Testis (tissue), 3 donors: ENCODE results near the gene PDGFC. TPM values are rescaled to one million over a fixed set of nuclear protein-coding genes. Genes with fewer than 3 reads are reported as not detected.

Experiments
- DNase-seq: peaks from one replicate; pipeline ENCODE4 v3.0.0-alpha.2; 2019
- H3K27ac ChIP-seq, 2 donors: fragments of 200-600 bp; sonication (generic); one replicate each; pipeline ENCODE4 v1.5.1; 2019
- H3K27me3 ChIP-seq: fragments of 200-600 bp; sonication (generic); one replicate; pipeline ENCODE4 v1.5.1; 2019
- H3K36me3 ChIP-seq: fragments of 200-600 bp; sonication (generic); one replicate; pipeline ENCODE4 v1.5.1; 2017; ENCODE audit warnings: low read depth; ENCODE audit errors: missing control alignments
- H3K4me1 ChIP-seq: fragments of 200-600 bp; sonication (generic); one replicate; pipeline ENCODE4 v1.5.1; 2019
- H3K4me3 ChIP-seq, 2 donors: fragments of 200-600 bp; sonication (generic); one replicate each; pipeline ENCODE4 v1.5.1; 2017 to 2019
- H3K9me3 ChIP-seq: fragments of 200-600 bp; sonication (generic); one replicate; pipeline ENCODE4 v1.5.1; 2017
- CTCF ChIP-seq, 3 experiments: fragments of 450-650 bp in 2 of 3; fragments of 200-600 bp in 1 of 3; sonication (generic) in 1 of 3; IDR thresholded peaks; one replicate each; pipeline ENCODE4 v1.5.1; 2016 to 2019; ENCODE audit warnings: antibody characterized with exemption in 3 of 3, mild to moderate bottlenecking in 2 of 3, moderate library complexity in 1 of 3
- POLR2A ChIP-seq: fragments of 450-650 bp; IDR thresholded peaks from one replicate; pipeline ENCODE4 v1.6.1; 2017; ENCODE audit warnings: antibody characterized with exemption, mild to moderate bottlenecking, moderate library complexity
- WGBS, 2 donors: methylation state at CpG; one replicate each; pipeline ENCODE4 v1.1.5; 2018; 5-methylcytosine and 5-hydroxymethylcytosine counted together
- intact Hi-C: fragments of 100-400 bp; cut with DNase I; formaldehyde crosslinking; loops from one replicate; pipeline ENCODE4 v1.15.1; 2023; ENCODE audit warnings: low total_unique reads
- polyA plus RNA-seq: library from polyadenylated mRNA; stranded (reverse); fragments of 350-450 nt; fragmentation: Illumina TruSeq; extraction: RNeasy Lipid Tissue Mini Kit (QIAGEN cat#74804); gene quantifications from one replicate; pipeline ENCODE4 v1.2.3, GENCODE V29; 2014; ENCODE audit warnings: low read depth, low replicate concordance; ENCODE audit not compliant: insufficient read depth
- total RNA-seq, 2 donors: library from RNA; depleted of rRNA; stranded (reverse); fragments of >200 nt; gene quantifications; one replicate each; pipeline ENCODE4 v1.2.3, GENCODE V29; 2016

The PDGFC gene
- total and polyA plus RNA-seq, 3 donors from 2014 or later: 7.8 to 13.8 (median 9.4) TPM

GRCh38 chr4:156786713-156787112 lies 184.9 kb downstream of the PDGFC start:
- Histone ChIP-seq H3K4me1 (no peaks in the 10 kb centered on the region), H3K36me3 (no peaks in the 10 kb centered on the region), H3K4me3 (no peak overlapping the region), H3K27me3 (no peaks in the 10 kb centered on the region), H3K9me3 (no peaks in the 10 kb centered on the region), H3K27ac (no peak overlapping the region)
- intact Hi-C loops: no loop called here
- TF ChIP-seq POLR2A (no peak), CTCF (IDR thresholded peaks at IDR 0.05) (no peak)
- no peak for DNase-seq

- no peak for DNase-seq
- no peak overlapping the region for H3K4me3 ChIP-seq
- no peaks in the 10 kb centered on the region for H3K4me1 ChIP-seq
- 88 to 98% methylated on average over 3 of the region's 3 CpGs for whole genome bisulfite sequencing, 2 donors
- H3K27ac ChIP-seq: no peak overlapping the region
- intact Hi-C loops: no loop called here
- TF ChIP-seq POLR2A (no peak), CTCF (IDR thresholded peaks at IDR 0.05) (no peak)
- no peaks in the 10 kb centered on the region for H3K36me3 ChIP-seq
- H3K9me3 ChIP-seq: no peaks in the 10 kb centered on the region
- no peaks in the 10 kb centered on the region for H3K27me3 ChIP-seq
Observed at GRCh38 chr4:156784970-156785369, 186.6 kb downstream of the PDGFC start.

- Histone ChIP-seq H3K27me3 (no peaks in the 10 kb centered on the region), H3K4me3 (no peak overlapping the region), H3K9me3 (no peaks in the 10 kb centered on the region), H3K36me3 (no peaks in the 10 kb centered on the region), H3K4me1 (no peaks in the 10 kb centered on the region), H3K27ac (no peak overlapping the region)
- intact Hi-C loops: no loop called here
- 90 to 91% methylated on average over 2 of the region's 2 CpGs for WGBS, 2 donors
- TF ChIP-seq POLR2A (no peak), CTCF (IDR thresholded peaks at IDR 0.05) (no peak)
- DNase-seq: no peak
Observed at GRCh38 chr4:156783966-156784365, 187.6 kb downstream of the PDGFC start.

GRCh38 chr4:156782491-156782890 lies 189.1 kb downstream of the PDGFC start:
- Histone ChIP-seq H3K27me3 (no peaks in the 10 kb centered on the region), H3K4me1 (no peaks in the 10 kb centered on the region)
- 92 to 94% methylated on average over 5 of the region's 5 CpGs for WGBS, 2 donors

More at GRCh38 chr4:156782491-156782890, 189.1 kb downstream of the PDGFC start:
- intact Hi-C loops: no loop called here
- Histone ChIP-seq H3K27ac (no peak overlapping the region), H3K36me3 (no peaks in the 10 kb centered on the region), H3K9me3 (no peaks in the 10 kb centered on the region), H3K4me3 (no peak overlapping the region)
- DNase-seq: no peak
- no peak for TF ChIP-seq POLR2A
- TF ChIP-seq CTCF (IDR thresholded peaks at IDR 0.05): no peak
